Ecto neural progenitor cell (in vitro differentiated cells): Measurements from ENCODE around the gene PPP4R3C.
"Not testable (repeated sequence)": the region's sequence is repeated elsewhere in the genome, so short reads cannot be mapped to it uniquely, and the experiment has no call there.

ENCODE experiments used
- DNase-seq: peaks from one replicate; pipeline ENCODE4 v3.0.0-alpha.2; 2018; ENCODE audit warnings: low spot score

Gene PPP4R3C

GRCh38 chrX:27463187-27463586 is at the start of gene PPP4R3C:
Gene PPP4R3C, minus strand, starts transcription at chrX:27463341. Its CDS starts 45 bp downstream, at chrX:27463296.
- DNase-seq, result no peak

- no peak for DNase-seq
Measured at GRCh38 chrX:27491397-27491796, 28.3 kb upstream of the PPP4R3C start.

DNA sequence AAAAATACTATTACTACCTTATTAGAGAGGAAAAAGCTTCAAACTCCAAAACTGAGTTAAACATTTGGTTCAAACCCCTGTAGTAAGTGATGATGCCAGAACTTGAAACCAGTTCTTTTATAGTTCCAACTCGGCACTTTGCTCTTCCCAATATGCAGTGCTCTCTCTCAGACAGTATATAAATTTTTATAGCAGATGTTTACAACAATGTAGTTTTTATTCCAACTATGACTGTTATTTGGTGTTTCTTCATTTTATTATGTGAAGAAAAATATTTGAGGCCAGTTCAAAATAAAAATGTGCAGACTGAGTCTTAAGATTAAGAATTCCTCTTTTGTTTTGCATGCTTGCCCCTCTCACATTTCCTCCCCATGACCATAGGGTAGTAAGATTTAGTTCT is 2.9 kb upstream of the PPP4R3C start:
- DNase-seq, result no peak

DNA sequence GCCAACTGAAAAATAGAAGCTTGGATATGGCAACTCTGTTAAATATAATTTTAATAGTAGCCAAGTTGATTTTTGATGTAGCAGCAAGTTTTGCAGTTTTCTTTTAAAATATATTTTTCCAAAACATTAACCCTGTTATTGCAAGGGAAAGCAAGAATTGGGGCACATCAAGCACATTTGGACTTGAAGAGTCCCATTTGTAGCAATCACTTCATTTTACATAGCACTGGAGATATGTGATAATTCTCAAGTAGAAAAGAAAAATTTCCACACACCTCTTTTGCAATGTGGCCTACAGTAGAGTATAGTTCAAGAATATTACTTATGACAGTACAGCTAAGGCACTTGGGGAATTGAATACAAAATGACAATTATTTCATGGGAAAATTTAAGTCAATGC is 1.9 kb upstream of the PPP4R3C start:
- DNase-seq, result no peak

- DNase-seq, result not testable (repeated sequence)
Measured at GRCh38 chrX:27459129-27459528, 4.0 kb downstream of the PPP4R3C start.

- DNase-seq, result not testable (repeated sequence)
Measured at GRCh38 chrX:27458544-27458943, 4.6 kb downstream of the PPP4R3C start.

- DNase-seq, result no peak
Measured at GRCh38 chrX:27451324-27451723, 11.8 kb downstream of the PPP4R3C start.

GRCh38 chrX:27446423-27446822 is 16.7 kb downstream of the PPP4R3C start:
- DNase-seq, result no peak

DNA sequence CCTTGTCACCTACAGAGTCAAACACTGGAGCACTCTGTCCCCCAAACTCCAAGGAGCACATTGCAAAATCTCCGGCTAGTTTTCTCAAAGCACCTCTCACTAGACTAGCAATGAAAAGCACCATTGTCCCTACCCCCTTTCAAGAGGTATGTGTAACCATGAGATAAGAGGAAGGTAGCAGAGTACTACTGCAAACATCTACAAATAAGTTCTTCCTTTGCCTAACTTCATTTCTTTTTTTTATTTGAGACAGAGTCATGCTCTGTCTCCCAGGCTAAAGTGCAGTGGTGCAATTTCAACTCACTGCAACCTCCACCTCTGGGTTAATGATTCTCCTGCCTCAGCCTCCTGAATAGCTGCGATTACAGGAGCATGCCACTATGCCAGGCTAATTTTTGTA is 17.7 kb downstream of the PPP4R3C start:
- DNase-seq, result no peak

GRCh38 chrX:27444093-27444908 is 18.8 kb downstream of the PPP4R3C start:
- no peak for DNase-seq

DNA sequence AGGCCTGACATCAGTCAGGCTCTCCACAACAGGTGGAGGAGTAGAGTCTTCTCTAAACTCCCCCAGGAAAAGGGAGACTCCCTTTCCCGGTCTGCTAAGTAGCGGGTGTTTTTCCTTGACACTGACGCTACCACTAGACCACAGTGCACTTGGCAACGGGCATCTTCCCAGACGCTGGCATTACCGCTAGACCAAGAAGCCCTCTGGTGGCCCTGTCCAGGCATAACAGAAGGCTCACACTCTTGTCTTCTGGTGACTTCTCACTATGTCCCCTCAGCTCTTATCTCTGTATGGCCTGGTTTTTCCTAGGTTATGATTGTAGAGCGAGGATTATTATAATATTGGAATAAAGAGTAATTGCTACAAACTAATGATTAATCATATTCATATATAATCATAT is 20.7 kb downstream of the PPP4R3C start:
- not testable (repeated sequence) for DNase-seq

GRCh38 chrX:27439771-27440170 is 23.4 kb downstream of the PPP4R3C start:
- DNase-seq, result no peak

GRCh38 chrX:27438937-27439336 is 24.2 kb downstream of the PPP4R3C start:
- DNase-seq, result no peak

GRCh38 chrX:27435031-27435430 is 28.1 kb downstream of the PPP4R3C start:
- DNase-seq, result no peak
